ENCODE measurements around the gene ZSCAN30. TPM values are rescaled to one million over a fixed set of nuclear protein-coding genes. Genes with fewer than 3 reads are reported as not detected.
A peak's percentile ranks its signal among the peaks of the same experiment; 100 is the strongest.

ZSCAN30 gene
- total and polyA plus RNA-seq, 8 donors, result 15.0 to 68.7 (median 58.4) TPM

DNA sequence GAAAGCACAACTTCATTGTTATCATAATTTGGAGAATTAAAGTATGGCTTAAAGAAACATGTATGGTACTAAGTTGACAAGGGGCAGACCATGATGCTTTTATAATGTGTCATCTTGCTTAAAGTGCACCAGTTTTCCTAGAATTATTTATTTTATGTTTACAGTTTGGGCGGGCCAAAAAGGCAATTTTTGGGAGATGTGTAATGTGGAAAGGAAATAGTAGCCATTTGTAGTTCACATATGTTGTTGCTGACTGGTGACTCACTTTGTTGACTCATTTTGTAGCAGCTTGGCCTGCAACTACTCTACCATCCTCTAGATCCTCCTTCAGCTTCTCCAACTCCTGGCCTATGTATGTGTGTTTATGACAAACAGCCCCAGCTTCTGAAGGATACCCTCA, 7.7 kb downstream of the ZSCAN30 start:
- Histone ChIP-seq H3K4me3 (no peak overlapping the region), H3K9me3 (peaks cover 0 to 24% of the 10 kb centered on the region in 2 donors), H3K36me3 (peaks cover 0 to 17% of the 10 kb centered on the region in 2 donors), H3K4me1 (no peaks in the 10 kb centered on the region), H3K27me3 (no peaks in the 10 kb centered on the region), H3K27ac (no peak overlapping the region)
- TF ChIP-seq, protein P1, sequence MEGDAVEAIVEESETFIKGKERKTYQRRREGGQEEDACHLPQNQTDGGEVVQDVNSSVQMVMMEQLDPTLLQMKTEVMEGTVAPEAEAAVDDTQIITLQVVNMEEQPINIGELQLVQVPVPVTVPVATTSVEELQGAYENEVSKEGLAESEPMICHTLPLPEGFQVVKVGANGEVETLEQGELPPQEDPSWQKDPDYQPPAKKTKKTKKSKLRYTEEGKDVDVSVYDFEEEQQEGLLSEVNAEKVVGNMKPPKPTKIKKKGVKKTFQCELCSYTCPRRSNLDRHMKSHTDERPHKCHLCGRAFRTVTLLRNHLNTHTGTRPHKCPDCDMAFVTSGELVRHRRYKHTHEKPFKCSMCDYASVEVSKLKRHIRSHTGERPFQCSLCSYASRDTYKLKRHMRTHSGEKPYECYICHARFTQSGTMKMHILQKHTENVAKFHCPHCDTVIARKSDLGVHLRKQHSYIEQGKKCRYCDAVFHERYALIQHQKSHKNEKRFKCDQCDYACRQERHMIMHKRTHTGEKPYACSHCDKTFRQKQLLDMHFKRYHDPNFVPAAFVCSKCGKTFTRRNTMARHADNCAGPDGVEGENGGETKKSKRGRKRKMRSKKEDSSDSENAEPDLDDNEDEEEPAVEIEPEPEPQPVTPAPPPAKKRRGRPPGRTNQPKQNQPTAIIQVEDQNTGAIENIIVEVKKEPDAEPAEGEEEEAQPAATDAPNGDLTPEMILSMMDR (IDR thresholded peaks at IDR 0.05), result no peak
- peak; percentile 14 for ATAC-seq
- DNase-seq, result no peak
- intact Hi-C loops (cut with DNase I), result no loop called here

GRCh38 chr18:35278969-35279368, 11.1 kb downstream of the ZSCAN30 start:
- intact Hi-C loops (cut with DNase I), result no loop called here
- TF ChIP-seq, protein P1 (IDR thresholded peaks at IDR 0.05), result no peak
- no peak for ATAC-seq

DNA sequence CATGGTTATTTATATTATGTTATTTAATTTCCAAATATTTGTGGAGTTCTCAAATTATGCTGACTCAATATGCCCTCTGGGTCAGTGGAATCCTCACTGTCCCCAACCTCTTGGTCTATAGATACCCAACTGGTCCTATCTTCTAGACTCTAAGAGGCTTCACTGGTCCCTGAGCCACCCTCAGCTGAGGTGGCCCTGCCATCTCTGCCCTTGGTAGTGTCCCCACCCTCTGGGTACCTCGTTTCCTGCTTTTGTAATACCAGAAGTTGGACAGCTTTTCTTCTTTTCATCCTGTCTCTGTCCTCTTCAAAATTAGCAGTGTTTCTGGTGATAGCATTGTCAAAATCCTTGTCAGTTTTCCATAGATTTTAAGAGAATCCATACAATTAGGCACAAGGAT, 11.9 kb downstream of the ZSCAN30 start:
- H3K27ac ChIP-seq, result no peak overlapping the region
- no peak overlapping the region for H3K4me3 ChIP-seq
- H3K9me3 ChIP-seq, result peaks cover 0 to 4% of the 10 kb centered on the region in 2 donors
- no peaks in the 10 kb centered on the region for H3K4me1 ChIP-seq
- no peaks in the 10 kb centered on the region for H3K36me3 ChIP-seq
- TF ChIP-seq, protein P1 (IDR thresholded peaks at IDR 0.05), result no peak
- DNase-seq (no peak), ATAC-seq (no peak)
- intact Hi-C loops (cut with DNase I), result no loop called here
- H3K27me3 ChIP-seq, result no peaks in the 10 kb centered on the region

More at GRCh38 chr18:35278969-35279368, 11.1 kb downstream of the ZSCAN30 start:
- Histone ChIP-seq H3K4me1 (no peaks in the 10 kb centered on the region), H3K36me3 (peaks cover 0 to 9% of the 10 kb centered on the region in 2 donors), H3K9me3 (peaks cover 0 to 7% of the 10 kb centered on the region in 2 donors), H3K4me3 (no peak overlapping the region), H3K27me3 (no peaks in the 10 kb centered on the region), H3K27ac (no peak overlapping the region)
- no peak for DNase-seq

- no peak overlapping the region for H3K27ac ChIP-seq
- no peaks in the 10 kb centered on the region for H3K36me3 ChIP-seq
- TF ChIP-seq, protein P1 (IDR thresholded peaks at IDR 0.05), result no peak
- ATAC-seq, result no peak
- H3K4me3 ChIP-seq, result no peak overlapping the region
- H3K4me1 ChIP-seq, result no peaks in the 10 kb centered on the region
- intact Hi-C loops (cut with DNase I), result no loop called here
- DNase-seq, result no peak
- peaks cover 0 to 8% of the 10 kb centered on the region in 2 donors for H3K9me3 ChIP-seq
- H3K27me3 ChIP-seq, result no peaks in the 10 kb centered on the region
These were observed 12.4 kb downstream of the ZSCAN30 start for GRCh38 chr18:35277633-35278032.

DNA sequence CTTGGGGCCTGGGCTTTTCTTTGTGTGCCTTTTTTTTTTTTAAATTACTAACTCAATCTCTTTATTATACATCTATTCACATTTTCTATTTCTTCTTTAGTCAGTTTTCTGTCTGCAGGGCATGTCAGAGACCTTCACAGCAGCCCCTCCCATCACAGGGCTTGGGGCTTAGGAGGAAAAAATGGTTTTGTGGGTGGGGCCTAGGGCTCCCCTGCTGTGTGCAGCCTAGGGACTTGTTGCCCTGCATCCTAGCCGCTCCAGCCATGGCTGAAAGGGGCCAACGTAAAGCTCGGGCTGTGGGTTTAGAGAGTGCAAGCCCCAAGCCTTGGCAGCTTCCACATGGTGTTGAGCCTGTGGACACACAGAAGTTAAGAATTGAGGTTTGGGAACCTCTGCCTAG, 13.8 kb downstream of the ZSCAN30 start:
- H3K27ac ChIP-seq, result no peak overlapping the region
- no peaks in the 10 kb centered on the region for H3K27me3 ChIP-seq
- H3K4me1 ChIP-seq, result no peaks in the 10 kb centered on the region
- TF ChIP-seq, protein P1 (IDR thresholded peaks at IDR 0.05), result no peak
- no peak for DNase-seq
- H3K9me3 ChIP-seq, result peaks cover 0 to 15% of the 10 kb centered on the region in 2 donors
- no peak for ATAC-seq
- no peak overlapping the region for H3K4me3 ChIP-seq
- intact Hi-C loops (cut with DNase I), result no loop called here
- no peaks in the 10 kb centered on the region for H3K36me3 ChIP-seq

All from left lung (tissue), 10 donors.